Mesenchymal stem cell (in vitro differentiated cells and primary cell): ENCODE data around the gene GATA6.

Source experiments
- DNase-seq: peaks from one replicate; pipeline ENCODE4 v3.0.0-alpha.2; 2013
- H2AFZ ChIP-seq: one replicate; pipeline ENCODE4 v1.6.1; 2013; ENCODE audit warnings: low read depth, mild to moderate bottlenecking, control low read depth, inconsistent platforms, low read length, moderate library complexity
- H2AK5ac ChIP-seq: 2 replicates; pipeline ENCODE4 v1.6.1; 2013; ENCODE audit warnings: low read length, moderate library complexity, mild to moderate bottlenecking, inconsistent platforms; ENCODE audit not compliant: severe bottlenecking
- H2BK120ac ChIP-seq: one replicate; pipeline ENCODE4 v1.6.1; 2013; ENCODE audit warnings: low read depth, mild to moderate bottlenecking, inconsistent platforms, low read length, moderate library complexity
- H2BK12ac ChIP-seq, 2 experiments: one replicate each; pipeline ENCODE4 v1.6.1; 2013; ENCODE audit warnings: inconsistent platforms in 2 of 2, low read length in 2 of 2, mild to moderate bottlenecking in 2 of 2, moderate library complexity in 2 of 2, control low read depth in 1 of 2
- H2BK15ac ChIP-seq: one replicate; pipeline ENCODE4 v1.6.1; 2013; ENCODE audit warnings: mild to moderate bottlenecking, low read depth, inconsistent platforms; ENCODE audit not compliant: poor library complexity, severe bottlenecking
- H2BK5ac ChIP-seq: 2 replicates; pipeline ENCODE4 v1.6.1; 2013; ENCODE audit warnings: low read depth, mild to moderate bottlenecking, low read length, control low read depth, inconsistent platforms; ENCODE audit not compliant: poor library complexity, severe bottlenecking
- H3K14ac ChIP-seq, 2 experiments: one replicate each; pipeline ENCODE4 v1.6.1; 2013; ENCODE audit warnings: inconsistent platforms in 2 of 2, low read length in 2 of 2, control low read depth in 1 of 2, mild to moderate bottlenecking in 1 of 2, moderate library complexity in 1 of 2
- H3K18ac ChIP-seq, 2 experiments: one replicate each; pipeline ENCODE4 v1.6.1; 2013; ENCODE audit warnings: inconsistent platforms in 2 of 2, low read length in 2 of 2, control low read depth in 1 of 2, low read depth in 1 of 2, mild to moderate bottlenecking in 1 of 2
- H3K23ac ChIP-seq, 2 experiments: one replicate each; pipeline ENCODE4 v1.6.1; 2013; ENCODE audit warnings: inconsistent platforms in 2 of 2, low read length in 2 of 2, mild to moderate bottlenecking in 2 of 2, moderate library complexity in 2 of 2, control low read depth in 1 of 2
- H3K27ac ChIP-seq: 2 replicates; pipeline ENCODE4 v1.5.1; 2013; ENCODE audit warnings: mild to moderate bottlenecking, moderate library complexity, low read length, control low read depth, inconsistent platforms; ENCODE audit not compliant: poor library complexity, severe bottlenecking
- H3K27me3 ChIP-seq, 2 experiments: 2 replicates each; pipeline versions ENCODE4 v1.6.1 to v1.7.0; 2013; ENCODE audit warnings: low read length in 2 of 2, mild to moderate bottlenecking in 2 of 2, moderate library complexity in 2 of 2, control low read depth in 1 of 2, inconsistent platforms in 1 of 2; ENCODE audit not compliant: control insufficient read depth in 1 of 2, insufficient read depth in 1 of 2
- H3K36me3 ChIP-seq, 2 experiments: 2 replicates each; pipeline versions ENCODE4 v1.6.1 to v1.7.0; 2013; ENCODE audit warnings: low read length in 2 of 2, control low read depth in 1 of 2, inconsistent platforms in 1 of 2, low read depth in 1 of 2, mild to moderate bottlenecking in 1 of 2; ENCODE audit not compliant: insufficient read depth in 2 of 2, control insufficient read depth in 1 of 2
- H3K4ac ChIP-seq, 2 experiments: one replicate each; pipeline ENCODE4 v1.6.1; 2013; ENCODE audit warnings: inconsistent platforms in 2 of 2, low read length in 2 of 2, mild to moderate bottlenecking in 2 of 2, moderate library complexity in 2 of 2, control low read depth in 1 of 2, low read depth in 1 of 2
- H3K4me1 ChIP-seq: 2 replicates; pipeline ENCODE4 v1.6.1; 2013; ENCODE audit warnings: low read depth, low read length, control low read depth; ENCODE audit not compliant: control insufficient read depth, insufficient read depth
- H3K4me2 ChIP-seq: 2 replicates; pipeline ENCODE4 v1.6.1; 2013; ENCODE audit warnings: low read length, mild to moderate bottlenecking, inconsistent platforms; ENCODE audit not compliant: poor library complexity, severe bottlenecking
- H3K4me3 ChIP-seq, 2 experiments: 2 replicates each; pipeline versions ENCODE4 v1.5.1 to v1.7.0; 2013; ENCODE audit warnings: low read length in 2 of 2, mild to moderate bottlenecking in 2 of 2, control low read depth in 1 of 2, low read depth in 1 of 2; ENCODE audit not compliant: insufficient read depth in 1 of 2
- H3K79me1 ChIP-seq: replicated peaks from 2 replicates; pipeline ENCODE4 v1.6.1; 2013; ENCODE audit warnings: mild to moderate bottlenecking, control low read depth, low read length, inconsistent platforms; ENCODE audit not compliant: poor library complexity, severe bottlenecking
- H3K9ac ChIP-seq: 2 replicates; pipeline ENCODE4 v1.7.0; 2013; ENCODE audit warnings: mild to moderate bottlenecking, low read length, moderate library complexity
- H3K9me3 ChIP-seq: 2 replicates; pipeline ENCODE4 v1.7.0; 2013; ENCODE audit warnings: mild to moderate bottlenecking, low read length; ENCODE audit not compliant: control insufficient read depth
- H4K8ac ChIP-seq: one replicate; pipeline ENCODE4 v1.6.1; 2013; ENCODE audit warnings: inconsistent platforms, mild to moderate bottlenecking, low read length, moderate library complexity
- H4K91ac ChIP-seq: one replicate; pipeline ENCODE4 v1.6.1; 2013; ENCODE audit warnings: mild to moderate bottlenecking, low read length, inconsistent platforms
- WGBS: methylation state at CpG from one replicate; pipeline ENCODE4 v1.1.7; 2013; ENCODE audit warnings: mixed read lengths; 5-methylcytosine and 5-hydroxymethylcytosine counted together

Gene GATA6

DNA sequence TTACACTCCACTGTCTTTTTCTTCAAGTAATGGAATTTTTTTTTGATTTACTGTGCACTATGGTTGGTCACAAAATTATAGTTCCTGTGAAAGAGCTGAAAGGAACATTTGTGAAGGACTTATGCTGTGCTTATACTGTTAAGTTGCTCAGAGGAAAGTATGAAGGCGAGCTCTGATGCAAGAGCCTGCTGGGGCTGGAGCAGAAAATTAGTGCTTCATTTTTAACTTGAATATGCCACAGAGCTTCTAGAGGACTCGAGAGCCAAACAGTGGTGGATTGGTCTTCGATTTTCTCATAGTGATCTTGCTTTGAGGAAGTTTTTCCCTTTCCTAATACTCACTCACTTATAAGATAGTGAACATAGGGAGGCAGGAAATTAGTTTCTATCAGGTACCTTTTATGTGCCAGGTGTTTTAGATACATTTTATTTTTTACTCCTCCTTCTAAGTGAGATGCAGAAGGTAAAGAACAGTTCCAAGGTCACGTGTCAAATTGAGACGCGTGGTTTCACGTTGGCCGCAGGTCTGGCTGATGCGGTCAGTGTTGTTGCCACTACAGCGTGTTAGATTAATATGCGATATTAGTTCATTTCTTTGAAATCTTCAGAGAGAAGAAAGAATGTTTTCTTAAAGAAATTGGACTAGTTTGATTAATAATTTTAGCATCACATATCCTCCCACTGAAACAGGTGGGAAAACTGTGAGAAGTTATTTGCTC, 20.2 kb downstream of the GATA6 start:
- H3K14ac ChIP-seq, result no peak overlapping the region
- no peak overlapping the region for H4K91ac ChIP-seq
- H3K18ac ChIP-seq, result no peak overlapping the region
- peak overlapping the region; percentile 78 for H3K9ac ChIP-seq
- DNase-seq, result peak; percentile 46
- no peak overlapping the region for H3K4me3 ChIP-seq
- H2BK15ac ChIP-seq, result no peak overlapping the region
- no peak overlapping the region for H4K8ac ChIP-seq
- H3K4ac ChIP-seq, result no peak overlapping the region
- no peaks in the 10 kb centered on the region for H3K79me1 ChIP-seq
- H2BK12ac ChIP-seq, result no peak overlapping the region
- no peaks in the 10 kb centered on the region for H3K27me3 ChIP-seq
- no peak overlapping the region for H3K4me2 ChIP-seq
- H3K4me1 ChIP-seq, result peaks cover 11% of the 10 kb centered on the region
- 99% methylated on average over 8 of the region's 11 CpGs for WGBS
- no peak overlapping the region for H2AK5ac ChIP-seq
- H2BK120ac ChIP-seq, result no peak overlapping the region
- no peak overlapping the region for H2AFZ ChIP-seq
- no peak overlapping the region for H3K27ac ChIP-seq
- peaks cover 5 to 26% of the 10 kb centered on the region in 2 experiments for H3K36me3 ChIP-seq
- no peak overlapping the region for H3K23ac ChIP-seq
- H3K9me3 ChIP-seq, result no peaks in the 10 kb centered on the region
- no peak overlapping the region for H2BK5ac ChIP-seq

DNA sequence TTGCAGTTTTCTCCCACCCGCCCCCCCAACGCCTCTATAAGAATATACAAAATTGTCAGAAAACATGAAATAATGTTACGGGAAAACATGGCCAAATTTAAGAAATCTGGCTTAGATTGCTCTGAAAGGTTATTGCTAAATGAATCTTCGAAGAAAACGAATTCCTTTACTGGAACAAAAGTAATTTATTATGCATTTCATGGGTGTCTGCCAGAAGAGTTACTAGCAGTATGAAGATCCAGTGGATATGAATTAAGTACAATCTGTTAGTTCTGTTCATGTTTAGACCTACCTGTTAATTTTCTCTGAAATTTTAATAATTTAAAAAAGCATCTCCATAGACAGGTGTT, 21.9 kb downstream of the GATA6 start:
- Histone ChIP-seq H3K36me3 (peaks cover 0 to 10% of the 10 kb centered on the region in 2 experiments), H2BK120ac (no peak overlapping the region), H3K27me3 (no peaks in the 10 kb centered on the region), H3K4me1 (peaks cover 11% of the 10 kb centered on the region), H2AK5ac (no peak overlapping the region), H4K91ac (no peak overlapping the region), H2BK15ac (no peak overlapping the region), H4K8ac (no peak overlapping the region), H3K4me2 (no peak overlapping the region), H3K27ac (no peak overlapping the region), H3K18ac (no peak overlapping the region), H2BK12ac (no peak overlapping the region), H3K4me3 (no peak overlapping the region), H3K14ac (no peak overlapping the region), H3K4ac (no peak overlapping the region), H3K23ac (no peak overlapping the region), H3K79me1 (no peaks in the 10 kb centered on the region), H3K9me3 (no peaks in the 10 kb centered on the region), H2BK5ac (no peak overlapping the region), H2AFZ (no peak overlapping the region), H3K9ac (peak overlapping the region; percentile 51)
- DNase-seq, result no peak
- 87% methylated on average over 3 of the region's 5 CpGs for WGBS

DNA sequence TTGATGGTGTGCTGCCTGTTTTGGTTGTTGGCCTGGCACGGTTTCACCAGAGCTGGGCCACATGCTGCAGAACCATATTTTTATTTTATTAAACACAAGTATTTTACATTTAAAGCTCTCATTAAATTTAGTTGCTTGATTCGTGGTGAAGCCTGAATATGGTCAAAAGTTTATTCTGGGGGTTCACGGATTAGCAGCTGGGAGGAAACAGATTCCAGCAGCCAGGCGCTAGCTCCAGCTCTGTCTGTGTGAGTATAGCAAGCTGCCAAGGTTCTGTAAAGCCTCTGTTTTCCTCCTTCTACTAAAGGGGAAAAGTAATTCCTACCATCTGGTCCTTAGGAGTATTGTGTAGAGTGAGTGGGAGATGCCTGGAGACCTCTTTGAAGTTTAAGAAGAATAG, 22.5 kb downstream of the GATA6 start:
- Histone ChIP-seq H3K4me3 (no peak overlapping the region), H3K27ac (no peak overlapping the region), H2BK120ac (no peak overlapping the region), H3K23ac (no peak overlapping the region), H4K8ac (no peak overlapping the region), H3K27me3 (no peaks in the 10 kb centered on the region), H2AFZ (no peak overlapping the region), H3K79me1 (no peaks in the 10 kb centered on the region), H3K14ac (no peak overlapping the region), H2AK5ac (peak overlapping the region; percentile 15), H3K4ac (no peak overlapping the region), H3K4me1 (peaks cover 8% of the 10 kb centered on the region), H3K18ac (no peak overlapping the region), H4K91ac (no peak overlapping the region), H3K36me3 (peaks cover 0 to 10% of the 10 kb centered on the region in 2 experiments), H2BK12ac (no peak overlapping the region), H3K4me2 (no peak overlapping the region), H3K9me3 (no peaks in the 10 kb centered on the region), H3K9ac (peak overlapping the region; percentile 51), H2BK5ac (no peak overlapping the region), H2BK15ac (no peak overlapping the region)
- DNase-seq, result no peak
- 69% methylated on average over 3 of the region's 4 CpGs for WGBS

DNA sequence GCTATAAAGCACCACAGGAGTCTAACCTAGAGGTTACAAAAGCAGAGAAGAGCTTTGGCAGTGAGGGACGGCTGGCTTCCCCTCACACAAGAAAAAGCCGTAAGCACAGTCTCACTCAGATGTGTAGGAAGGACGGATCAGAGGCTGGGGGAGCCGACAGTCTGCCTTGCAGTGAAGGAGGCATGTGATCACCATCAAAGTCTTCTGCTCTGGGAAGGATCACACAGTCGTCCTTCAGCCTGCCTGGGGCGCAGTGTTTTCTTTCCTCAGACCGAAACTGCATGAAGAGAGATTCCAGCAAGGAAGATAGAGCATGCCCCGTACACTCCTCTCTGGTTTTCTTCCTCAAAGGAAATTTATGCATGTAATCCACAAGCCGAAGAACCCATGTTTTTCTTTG, 24.1 kb downstream of the GATA6 start:
- peak overlapping the region in 1 of 2 experiments; percentile 1 for H3K18ac ChIP-seq
- H3K27me3 ChIP-seq, result no peaks in the 10 kb centered on the region
- H3K4me2 ChIP-seq, result peak overlapping the region; percentile 45
- H4K91ac ChIP-seq, result peak overlapping the region; percentile 82
- H2BK12ac ChIP-seq, result no peak overlapping the region
- H3K27ac ChIP-seq, result peak overlapping the region; percentile 67
- no peaks in the 10 kb centered on the region for H3K79me1 ChIP-seq
- 21% methylated on average over 9 of the region's 9 CpGs for WGBS
- H3K9me3 ChIP-seq, result no peaks in the 10 kb centered on the region
- no peak overlapping the region for H3K23ac ChIP-seq
- H2AK5ac ChIP-seq, result no peak overlapping the region
- peak overlapping the region; percentile 82 for H4K8ac ChIP-seq
- peak overlapping the region; percentile 8 for H2BK5ac ChIP-seq
- peaks cover 8% of the 10 kb centered on the region for H3K4me1 ChIP-seq
- no peak overlapping the region for H3K4ac ChIP-seq
- no peak overlapping the region for H3K14ac ChIP-seq
- no peak overlapping the region for H2BK120ac ChIP-seq
- H2BK15ac ChIP-seq, result no peak overlapping the region
- H2AFZ ChIP-seq, result no peak overlapping the region
- H3K36me3 ChIP-seq, result peaks cover 0 to 10% of the 10 kb centered on the region in 2 experiments
- DNase-seq, result peak; percentile 63
- H3K9ac ChIP-seq, result no peak overlapping the region
- no peak overlapping the region for H3K4me3 ChIP-seq
